K562 (cell line): Measurements from ENCODE around the gene PRCC. TPM values are rescaled to one million over a fixed set of nuclear protein-coding genes. Genes with fewer than 3 reads are reported as not detected.

Experiments
- ASH1L ChIP-seq: fragments of 450-650 bp; IDR thresholded peaks from 2 replicates; pipeline ENCODE4 v1.6.1; 2018; ENCODE audit warnings: borderline replicate concordance, mild to moderate bottlenecking, low read depth; ENCODE audit not compliant: partially characterized antibody
- CUX1 ChIP-seq: fragments of 200-800 bp; sonication (Bioruptor generic); IDR thresholded peaks from 2 replicates; pipeline ENCODE4 v1.6.1; 2016; ENCODE audit warnings: missing genetic modification characterization, missing compliant biosample characterization
- DIDO1 ChIP-seq: fragments of 450-650 bp; IDR thresholded peaks from 2 replicates; pipeline ENCODE4 v1.6.1; 2016; ENCODE audit warnings: low read depth, missing biosample characterization, missing genetic modification characterization
- GATAD2A ChIP-seq: fragments of 450-650 bp; IDR thresholded peaks from 2 replicates; pipeline ENCODE4 v1.6.1; 2017
- PBX2 ChIP-seq, 2 experiments: IDR thresholded peaks in 1 of 2; conservative IDR thresholded peaks in 1 of 2; 2 replicates each; pipeline ENCODE4 v1.6.1; 2016; ENCODE audit warnings: low read depth in 2 of 2, mild to moderate bottlenecking in 1 of 2, missing compliant biosample characterization in 1 of 2, missing genetic modification characterization in 1 of 2, moderate library complexity in 1 of 2
- PML ChIP-seq: IDR thresholded peaks from 2 replicates; pipeline ENCODE4 v1.6.1; 2012; ENCODE audit warnings: low read length, inconsistent platforms
- POLR2AphosphoS5 ChIP-seq: IDR thresholded peaks from 2 replicates; pipeline ENCODE4 v1.6.1; 2011; ENCODE audit warnings: mild to moderate bottlenecking, low read depth, low read length, moderate library complexity; ENCODE audit not compliant: control insufficient read depth, insufficient read depth
- RHOXF2B ChIP-seq: fragments of 250-450 bp; sonication (Bioruptor Pico); conservative IDR thresholded peaks from 2 replicates; pipeline ENCODE4 v1.5.1; 2021
- TCF15 ChIP-seq: fragments of 250-450 bp; sonication (Bioruptor Pico); IDR thresholded peaks from 2 replicates; pipeline ENCODE4 v1.8.0; 2022; ENCODE audit warnings: moderate library complexity, mild to moderate bottlenecking, inconsistent platforms
- ZFPM2 ChIP-seq: fragments of 250-450 bp; sonication (Bioruptor Pico); IDR thresholded peaks from 2 replicates; pipeline ENCODE4 v1.5.1; 2022; ENCODE audit warnings: mild to moderate bottlenecking
- ZNF311 ChIP-seq: fragments of 250-450 bp; sonication (Bioruptor Pico); IDR thresholded peaks from 2 replicates; pipeline ENCODE4 v1.4.0; 2020; ENCODE audit warnings: mild to moderate bottlenecking, moderate library complexity
- ZNF398 ChIP-seq: fragments of 250-450 bp; sonication (Bioruptor Pico); IDR thresholded peaks from 2 replicates; pipeline ENCODE4 v1.8.0; 2021; ENCODE audit warnings: moderate library complexity, mild to moderate bottlenecking, inconsistent platforms
- ZNF57 ChIP-seq: fragments of 450-650 bp; formaldehyde crosslinking; IDR thresholded peaks from 2 replicates; pipeline ENCODE4 v1.4.0; 2020; ENCODE audit warnings: mild to moderate bottlenecking, moderate library complexity
- ZNF639 ChIP-seq, 2 experiments: fragments of 200-800 bp in 1 of 2; sonication (Bioruptor generic) in 1 of 2; sonication (generic) in 1 of 2; formaldehyde crosslinking in 1 of 2; IDR thresholded peaks in 1 of 2; conservative IDR thresholded peaks in 1 of 2; 2 replicates each; pipeline versions ENCODE4 v1.5.0 to v1.6.1; 2016 to 2020; ENCODE audit warnings: missing compliant biosample characterization in 1 of 2, missing genetic modification characterization in 1 of 2, missing genetic modification reagents in 1 of 2
- polyA plus RNA-seq, 8 experiments: library from polyadenylated mRNA; depleted of rRNA in 4 of 8; stranded (reverse) in 5 of 8; unstranded in 3 of 8; fragments of >200 nt; fragmentation: Nextera tagmentation in 2 of 8; fragmentation: Illumina TruSeq in 1 of 8; extraction: Ambion mirVana in 2 of 8; extraction: Trizol in 1 of 8; gene quantifications; 2 replicates each; pipeline versions ENCODE4 v1.2.1 to v1.2.3, GENCODE V29; 2011 to 2014; ENCODE audit warnings: inconsistent platforms in 1 of 8, missing spikeins in 1 of 8
- total RNA-seq, 7 experiments: library from RNA; depleted of rRNA in 6 of 7; stranded (reverse); fragments of >200 nt in 6 of 7; fragmentation: Illumina TruSeq in 2 of 7; extraction: Trizol in 2 of 7; gene quantifications; 2 replicates each; pipeline versions ENCODE4 v1.2.1 to v1.2.3, GENCODE V29; 2011 to 2021; ENCODE audit warnings: low replicate concordance in 1 of 7

PRCC gene
- total and polyA plus RNA-seq, 9 of the 15 experiments (the other 6 are each of a cell fraction or from before 2014, with no cell fraction given): 23.9 to 201 (median 41.1) TPM

GRCh38 chr1:156755527-156755950 is 11.8 kb upstream of the PRCC start (continued):
- TF ChIP-seq PBX2 (CRISPR knock-in tag; IDR thresholded peaks at IDR 0.05; ENCODE audit: low read depth) (no peak), PBX2 (tag; conservative IDR thresholded peaks at IDR 0.05; ENCODE audit: low read depth) (0 out of 2 replicates have a peak, but pooled peaks have one; percentile 25), ASH1L (no peak), ZNF639 (CRISPR knock-in tag; conservative IDR thresholded peaks at IDR 0.05 in 1 of 2, IDR thresholded peaks at IDR 0.05 in 1 of 2) (peak in 1 of 2 experiments; percentile 91; a peak in 2 of 4 replicates), TCF15 (CRISPR knock-in tag) (peak; percentile 88; the same call in 1 of the 2 replicates), CUX1 (CRISPR knock-in tag) (peak; percentile 88), ZNF311 (peak; percentile 93), ZFPM2 (CRISPR knock-in tag) (0 out of 2 replicates have a peak, but pooled peaks have one; percentile 33), ZNF398 (0 out of 2 replicates have a peak, but pooled peaks have one; percentile 9), RHOXF2B (CRISPR knock-in tag) (peak; percentile 69; the same call in 1 of the 2 replicates), POLR2AphosphoS5 (peak; percentile 49; the same call in 1 of the 2 replicates), GATAD2A (0 out of 2 replicates have a peak, but pooled peaks have one; percentile 62), DIDO1 (tag) (0 out of 2 replicates have a peak, but pooled peaks have one; percentile 24), ZNF57 (CRISPR knock-in tag) (peak; percentile 66; the same call in 1 of the 2 replicates), PML (0 out of 2 replicates have a peak, but pooled peaks have one; percentile 24)
